Measurements from ENCODE around the gene PABPC1L. TPM values are rescaled to one million over a fixed set of nuclear protein-coding genes. Genes with fewer than 3 reads are reported as not detected.

PABPC1L gene
- total and polyA plus RNA-seq, 2 of the 13 experiments (the other 11 are each of a cell fraction or from before 2014, with no cell fraction given), result 30.8 to 252 TPM

DNA sequence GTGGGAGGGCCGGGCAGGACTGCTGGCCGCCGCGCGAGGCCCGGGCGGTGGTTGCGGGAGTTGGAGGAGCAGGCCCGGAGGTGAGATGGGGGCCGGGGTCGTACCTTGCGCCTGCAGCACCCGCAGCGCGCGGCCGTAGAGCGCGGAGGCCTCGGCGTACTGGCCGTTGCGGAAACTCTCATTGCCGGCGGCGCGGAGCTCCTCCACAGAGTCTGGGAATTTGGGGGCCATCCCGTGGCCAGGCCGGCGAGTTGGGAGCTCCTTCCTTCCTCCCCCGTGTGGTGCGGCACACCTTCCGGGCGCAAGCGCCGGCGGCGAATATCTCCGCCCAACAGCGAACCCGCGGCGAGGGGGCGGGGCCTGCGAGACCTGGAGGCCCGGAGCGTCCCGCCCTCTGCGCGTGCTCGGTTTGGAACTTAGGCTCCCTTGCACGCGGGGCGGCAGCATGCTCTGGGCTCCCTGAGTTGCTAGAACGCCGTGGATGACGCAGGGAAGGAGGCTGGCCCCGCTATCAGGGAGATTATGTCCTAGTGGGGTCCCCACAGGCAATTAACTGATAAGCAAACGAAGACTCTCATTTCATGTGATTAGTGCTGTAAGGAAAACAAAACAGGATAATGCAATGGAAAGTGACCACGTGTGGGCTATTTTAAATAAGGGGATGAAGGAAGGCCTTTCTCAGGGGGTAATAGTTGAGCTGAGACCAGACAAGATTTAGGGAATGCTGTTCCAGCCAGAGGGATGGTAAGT lies 50.4 kb downstream of the PABPC1L start, which contains the start of gene TOMM34 (continued):
- TF ChIP-seq, protein P1, sequence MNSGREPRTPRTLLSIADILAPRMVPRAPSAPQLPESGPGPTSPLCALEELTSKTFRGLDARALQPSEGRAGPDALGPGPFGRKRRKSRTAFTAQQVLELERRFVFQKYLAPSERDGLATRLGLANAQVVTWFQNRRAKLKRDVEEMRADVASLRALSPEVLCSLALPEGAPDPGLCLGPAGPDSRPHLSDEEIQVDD (CRISPR knock-in tag; IDR thresholded peaks at IDR 0.05; ENCODE audit: borderline replicate concordance), result peak; percentile 98; the same call in 1 of the 2 replicates
- peak; percentile 94 for TF ChIP-seq KLF15 (CRISPR knock-in tag; IDR thresholded peaks at IDR 0.05; ENCODE audit: borderline replicate concordance)
- peak; percentile 96 for TF ChIP-seq ARNT2 (CRISPR knock-in tag; IDR thresholded peaks at IDR 0.05; ENCODE audit: low read depth)
- TF ChIP-seq ZNF75D (CRISPR knock-in tag; IDR thresholded peaks at IDR 0.05; ENCODE audit: borderline replicate concordance), result peak; percentile 98
- TF ChIP-seq, protein P2, sequence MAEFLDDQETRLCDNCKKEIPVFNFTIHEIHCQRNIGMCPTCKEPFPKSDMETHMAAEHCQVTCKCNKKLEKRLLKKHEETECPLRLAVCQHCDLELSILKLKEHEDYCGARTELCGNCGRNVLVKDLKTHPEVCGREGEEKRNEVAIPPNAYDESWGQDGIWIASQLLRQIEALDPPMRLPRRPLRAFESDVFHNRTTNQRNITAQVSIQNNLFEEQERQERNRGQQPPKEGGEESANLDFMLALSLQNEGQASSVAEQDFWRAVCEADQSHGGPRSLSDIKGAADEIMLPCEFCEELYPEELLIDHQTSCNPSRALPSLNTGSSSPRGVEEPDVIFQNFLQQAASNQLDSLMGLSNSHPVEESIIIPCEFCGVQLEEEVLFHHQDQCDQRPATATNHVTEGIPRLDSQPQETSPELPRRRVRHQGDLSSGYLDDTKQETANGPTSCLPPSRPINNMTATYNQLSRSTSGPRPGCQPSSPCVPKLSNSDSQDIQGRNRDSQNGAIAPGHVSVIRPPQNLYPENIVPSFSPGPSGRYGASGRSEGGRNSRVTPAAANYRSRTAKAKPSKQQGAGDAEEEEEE (CRISPR knock-in tag; IDR thresholded peaks at IDR 0.05; ENCODE audit: borderline replicate concordance), result peak; percentile 99; the same call in 1 of the 2 replicates
- TF ChIP-seq ZNF275 (CRISPR knock-in tag; IDR thresholded peaks at IDR 0.05; ENCODE audit: borderline replicate concordance), result peak; percentile 69; the same call in 1 of the 2 replicates
- TF ChIP-seq ZNF790 (CRISPR knock-in tag; IDR thresholded peaks at IDR 0.05; ENCODE audit: borderline replicate concordance), result peak; percentile 86; the same call in 1 of the 2 replicates
- no peak for TF ChIP-seq TBX3 (IDR thresholded peaks at IDR 0.05; ENCODE audit: borderline replicate concordance)
- TF ChIP-seq ZNF367 (CRISPR knock-in tag; IDR thresholded peaks at IDR 0.05; ENCODE audit: borderline replicate concordance), result peak; percentile 76; the same call in 1 of the 2 replicates
- peak; percentile 99 for TF ChIP-seq ZNF598 (CRISPR knock-in tag; IDR thresholded peaks at IDR 0.05; ENCODE audit: borderline replicate concordance)
- peak; percentile 69 for TF ChIP-seq CREB1 (IDR thresholded peaks at IDR 0.05)
- TF ChIP-seq CREB1 (CRISPR knock-in tag; IDR thresholded peaks at IDR 0.05), result no peak
- peak; percentile 97 for TF ChIP-seq YEATS4 (CRISPR knock-in tag; IDR thresholded peaks at IDR 0.05; ENCODE audit: borderline replicate concordance)
- TF ChIP-seq POLR2G (IDR thresholded peaks at IDR 0.05; ENCODE audit: low read depth, low read length), result peak; percentile 98
- TF ChIP-seq ZNF24 (IDR thresholded peaks at IDR 0.05), result no peak
- TF ChIP-seq NCOR1 (IDR thresholded peaks at IDR 0.05; ENCODE audit: borderline replicate concordance, low read length), result no peak
- TF ChIP-seq GTF2F1 (IDR thresholded peaks at IDR 0.05; ENCODE audit: low read length), result 0 out of 2 replicates have a peak, but pooled peaks have one; percentile 38
- no peak for TF ChIP-seq ZFP36 (IDR thresholded peaks at IDR 0.05; ENCODE audit: borderline replicate concordance, low read depth, low read length, partially characterized antibody)
- TF ChIP-seq FOXK1 (CRISPR knock-in tag; IDR thresholded peaks at IDR 0.05; ENCODE audit: borderline replicate concordance, low read depth), result peak; percentile 72; the same call in 1 of the 2 replicates
- TF ChIP-seq, protein P3, sequence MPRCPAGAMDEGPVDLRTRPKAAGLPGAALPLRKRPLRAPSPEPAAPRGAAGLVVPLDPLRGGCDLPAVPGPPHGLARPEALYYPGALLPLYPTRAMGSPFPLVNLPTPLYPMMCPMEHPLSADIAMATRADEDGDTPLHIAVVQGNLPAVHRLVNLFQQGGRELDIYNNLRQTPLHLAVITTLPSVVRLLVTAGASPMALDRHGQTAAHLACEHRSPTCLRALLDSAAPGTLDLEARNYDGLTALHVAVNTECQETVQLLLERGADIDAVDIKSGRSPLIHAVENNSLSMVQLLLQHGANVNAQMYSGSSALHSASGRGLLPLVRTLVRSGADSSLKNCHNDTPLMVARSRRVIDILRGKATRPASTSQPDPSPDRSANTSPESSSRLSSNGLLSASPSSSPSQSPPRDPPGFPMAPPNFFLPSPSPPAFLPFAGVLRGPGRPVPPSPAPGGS (CRISPR knock-in tag; IDR thresholded peaks at IDR 0.05), result peak; percentile 97
- TF ChIP-seq MIER3 (CRISPR knock-in tag; IDR thresholded peaks at IDR 0.05; ENCODE audit: borderline replicate concordance), result peak; percentile 89; the same call in 1 of the 2 replicates
- TF ChIP-seq, protein P4, sequence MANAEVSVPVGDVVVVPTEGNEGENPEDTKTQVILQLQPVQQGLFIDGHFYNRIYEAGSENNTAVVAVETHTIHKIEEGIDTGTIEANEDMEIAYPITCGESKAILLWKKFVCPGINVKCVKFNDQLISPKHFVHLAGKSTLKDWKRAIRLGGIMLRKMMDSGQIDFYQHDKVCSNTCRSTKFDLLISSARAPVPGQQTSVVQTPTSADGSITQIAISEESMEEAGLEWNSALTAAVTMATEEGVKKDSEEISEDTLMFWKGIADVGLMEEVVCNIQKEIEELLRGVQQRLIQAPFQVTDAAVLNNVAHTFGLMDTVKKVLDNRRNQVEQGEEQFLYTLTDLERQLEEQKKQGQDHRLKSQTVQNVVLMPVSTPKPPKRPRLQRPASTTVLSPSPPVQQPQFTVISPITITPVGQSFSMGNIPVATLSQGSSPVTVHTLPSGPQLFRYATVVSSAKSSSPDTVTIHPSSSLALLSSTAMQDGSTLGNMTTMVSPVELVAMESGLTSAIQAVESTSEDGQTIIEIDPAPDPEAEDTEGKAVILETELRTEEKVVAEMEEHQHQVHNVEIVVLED (CRISPR knock-in tag; IDR thresholded peaks at IDR 0.05; ENCODE audit: borderline replicate concordance), result peak; percentile 79

All from HepG2 (cell line).